ENCODE results near the gene LCN15.

The LCN15 gene

GRCh38 chr9:136735812-136736480 lies 28.4 kb downstream of the LCN15 start:
- Histone ChIP-seq H3K4me3 (ENCODE audit: insufficient read depth, low read length, poor library complexity, severe bottlenecking) (no peak overlapping the region), H3K9me2 (replicated peaks; ENCODE audit: insufficient read depth, low read length) (no peaks in the 10 kb centered on the region), H3K36me3 (ENCODE audit: low read length) (no peaks in the 10 kb centered on the region), H3F3A (ENCODE audit: insufficient read depth) (no peaks in the 10 kb centered on the region), H2AFZ (ENCODE audit: low read depth, low read length, severe bottlenecking) (no peak overlapping the region), H3K9ac (ENCODE audit: low read length) (no peak overlapping the region), H3K79me2 (ENCODE audit: insufficient read depth, low read length) (no peaks in the 10 kb centered on the region), H3K4me2 (ENCODE audit: low read depth, low read length, poor library complexity, severe bottlenecking) (no peak overlapping the region), H4K20me1 (ENCODE audit: low read depth, low read length) (no peaks in the 10 kb centered on the region), H3K9me3 (ENCODE audit: insufficient read depth, low read length) (no peaks in the 10 kb centered on the region), H3K27ac (ENCODE audit: low read depth, low read length) (no peak overlapping the region), H3K27me3 (ENCODE audit: low read length) (no peaks in the 10 kb centered on the region)
- TF ChIP-seq, protein P1, sequence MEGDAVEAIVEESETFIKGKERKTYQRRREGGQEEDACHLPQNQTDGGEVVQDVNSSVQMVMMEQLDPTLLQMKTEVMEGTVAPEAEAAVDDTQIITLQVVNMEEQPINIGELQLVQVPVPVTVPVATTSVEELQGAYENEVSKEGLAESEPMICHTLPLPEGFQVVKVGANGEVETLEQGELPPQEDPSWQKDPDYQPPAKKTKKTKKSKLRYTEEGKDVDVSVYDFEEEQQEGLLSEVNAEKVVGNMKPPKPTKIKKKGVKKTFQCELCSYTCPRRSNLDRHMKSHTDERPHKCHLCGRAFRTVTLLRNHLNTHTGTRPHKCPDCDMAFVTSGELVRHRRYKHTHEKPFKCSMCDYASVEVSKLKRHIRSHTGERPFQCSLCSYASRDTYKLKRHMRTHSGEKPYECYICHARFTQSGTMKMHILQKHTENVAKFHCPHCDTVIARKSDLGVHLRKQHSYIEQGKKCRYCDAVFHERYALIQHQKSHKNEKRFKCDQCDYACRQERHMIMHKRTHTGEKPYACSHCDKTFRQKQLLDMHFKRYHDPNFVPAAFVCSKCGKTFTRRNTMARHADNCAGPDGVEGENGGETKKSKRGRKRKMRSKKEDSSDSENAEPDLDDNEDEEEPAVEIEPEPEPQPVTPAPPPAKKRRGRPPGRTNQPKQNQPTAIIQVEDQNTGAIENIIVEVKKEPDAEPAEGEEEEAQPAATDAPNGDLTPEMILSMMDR (IDR thresholded peaks at IDR 0.05; ENCODE audit: insufficient read depth, low read length, poor library complexity, severe bottlenecking), result no peak
- no peak for TF ChIP-seq EZH2phosphoT487 (conservative IDR thresholded peaks at IDR 0.05; ENCODE audit: low read length)

GRCh38 chr9:136734837-136735496 lies 29.4 kb downstream of the LCN15 start:
- Histone ChIP-seq H2AFZ (ENCODE audit: low read depth, low read length, severe bottlenecking) (no peak overlapping the region), H3K9me3 (ENCODE audit: insufficient read depth, low read length) (no peaks in the 10 kb centered on the region), H3F3A (ENCODE audit: insufficient read depth) (no peaks in the 10 kb centered on the region), H3K9ac (ENCODE audit: low read length) (no peak overlapping the region), H3K79me2 (ENCODE audit: insufficient read depth, low read length) (peaks cover 2% of the 10 kb centered on the region; the same call in 1 of the 2 replicates), H3K27me3 (ENCODE audit: low read length) (no peaks in the 10 kb centered on the region), H3K4me3 (ENCODE audit: insufficient read depth, low read length, poor library complexity, severe bottlenecking) (no peak overlapping the region), H3K27ac (ENCODE audit: low read depth, low read length) (no peak overlapping the region), H3K4me2 (ENCODE audit: low read depth, low read length, poor library complexity, severe bottlenecking) (no peak overlapping the region), H3K36me3 (ENCODE audit: low read length) (no peaks in the 10 kb centered on the region), H3K9me2 (replicated peaks; ENCODE audit: insufficient read depth, low read length) (no peaks in the 10 kb centered on the region), H4K20me1 (ENCODE audit: low read depth, low read length) (no peaks in the 10 kb centered on the region)
- TF ChIP-seq, protein P1 (IDR thresholded peaks at IDR 0.05; ENCODE audit: insufficient read depth, low read length, poor library complexity, severe bottlenecking), result no peak
- TF ChIP-seq EZH2phosphoT487 (conservative IDR thresholded peaks at IDR 0.05; ENCODE audit: low read length), result no peak

DNA sequence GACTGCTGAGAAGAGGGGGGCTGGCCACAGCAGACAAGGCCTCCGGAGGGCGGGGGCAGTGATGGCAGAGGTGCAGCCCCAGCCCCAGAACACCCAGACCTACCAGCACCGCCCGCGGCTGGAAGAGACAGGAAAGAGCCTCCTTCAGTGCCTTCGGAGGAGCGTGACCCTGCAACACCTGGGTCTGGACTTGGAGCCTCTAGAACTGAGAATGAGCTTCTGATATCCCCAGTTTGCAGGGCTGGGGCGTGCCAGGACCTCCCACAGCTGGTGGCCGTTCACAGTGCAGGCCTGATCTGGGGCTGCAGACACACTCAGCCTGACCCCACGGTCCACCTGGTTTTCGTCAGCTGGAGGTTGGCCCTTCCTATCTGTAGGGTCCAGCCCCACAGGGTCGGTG lies 30.7 kb downstream of the LCN15 start:
- H2AFZ ChIP-seq (ENCODE audit: low read depth, low read length, severe bottlenecking), result no peak overlapping the region
- H3K9me3 ChIP-seq (ENCODE audit: insufficient read depth, low read length), result no peaks in the 10 kb centered on the region
- no peak overlapping the region for H3K27ac ChIP-seq (ENCODE audit: low read depth, low read length)
- H3K27me3 ChIP-seq (ENCODE audit: low read length), result no peaks in the 10 kb centered on the region
- H3F3A ChIP-seq (ENCODE audit: insufficient read depth), result no peaks in the 10 kb centered on the region
- H3K9ac ChIP-seq (ENCODE audit: low read length), result no peak overlapping the region
- H3K36me3 ChIP-seq (ENCODE audit: low read length), result no peaks in the 10 kb centered on the region
- no peaks in the 10 kb centered on the region for H4K20me1 ChIP-seq (ENCODE audit: low read depth, low read length)
- no peaks in the 10 kb centered on the region for H3K9me2 ChIP-seq (replicated peaks; ENCODE audit: insufficient read depth, low read length)
- H3K4me2 ChIP-seq (ENCODE audit: low read depth, low read length, poor library complexity, severe bottlenecking), result no peak overlapping the region
- TF ChIP-seq, protein P1 (IDR thresholded peaks at IDR 0.05; ENCODE audit: insufficient read depth, low read length, poor library complexity, severe bottlenecking), result no peak
- no peak for TF ChIP-seq EZH2phosphoT487 (conservative IDR thresholded peaks at IDR 0.05; ENCODE audit: low read length)
- H3K79me2 ChIP-seq (ENCODE audit: insufficient read depth, low read length), result peaks cover 10% of the 10 kb centered on the region; the same call in 1 of the 2 replicates
- H3K4me3 ChIP-seq (ENCODE audit: insufficient read depth, low read length, poor library complexity, severe bottlenecking), result no peak overlapping the region
